ENCODE results near the gene TRDN.

Gene TRDN

GRCh38 chr6:123529843-123530242, 106.9 kb downstream of the TRDN start:
- DNase-seq (ENCODE audit: low read depth), result peak; percentile 50
- no peak for TF ChIP-seq CTCF (IDR thresholded peaks at IDR 0.05; ENCODE audit: insufficient read depth, low read depth, low read length, missing control alignments)
- no peak overlapping the region for H3K4me3 ChIP-seq (ENCODE audit: low read length)

GRCh38 chr6:123529058-123529457, 107.7 kb downstream of the TRDN start:
- DNase-seq (ENCODE audit: low read depth), result no peak
- no peak for TF ChIP-seq CTCF (IDR thresholded peaks at IDR 0.05; ENCODE audit: insufficient read depth, low read depth, low read length, missing control alignments)
- H3K4me3 ChIP-seq (ENCODE audit: low read length), result no peak overlapping the region

- no peak overlapping the region for H3K4me3 ChIP-seq (ENCODE audit: low read length)
- no peak for TF ChIP-seq CTCF (IDR thresholded peaks at IDR 0.05; ENCODE audit: insufficient read depth, low read depth, low read length, missing control alignments)
- DNase-seq (ENCODE audit: low read depth), result no peak
These were observed 109.3 kb downstream of the TRDN start for GRCh38 chr6:123527406-123527805.

GRCh38 chr6:123526128-123526527, 110.6 kb downstream of the TRDN start:
- H3K4me3 ChIP-seq (ENCODE audit: low read length), result no peak overlapping the region
- DNase-seq (ENCODE audit: low read depth), result no peak
- TF ChIP-seq CTCF (IDR thresholded peaks at IDR 0.05; ENCODE audit: insufficient read depth, low read depth, low read length, missing control alignments), result no peak

- no peak for TF ChIP-seq CTCF (IDR thresholded peaks at IDR 0.05; ENCODE audit: insufficient read depth, low read depth, low read length, missing control alignments)
- no peak overlapping the region for H3K4me3 ChIP-seq (ENCODE audit: low read length)
- DNase-seq (ENCODE audit: low read depth), result no peak
These were observed 112.0 kb downstream of the TRDN start for GRCh38 chr6:123524781-123525180.

GRCh38 chr6:123520217-123520616, 116.5 kb downstream of the TRDN start:
- TF ChIP-seq CTCF (IDR thresholded peaks at IDR 0.05; ENCODE audit: insufficient read depth, low read depth, low read length, missing control alignments), result no peak
- no peak for DNase-seq (ENCODE audit: low read depth)
- H3K4me3 ChIP-seq (ENCODE audit: low read length), result no peak overlapping the region

- DNase-seq (ENCODE audit: low read depth), result no peak
- TF ChIP-seq CTCF (IDR thresholded peaks at IDR 0.05; ENCODE audit: insufficient read depth, low read depth, low read length, missing control alignments), result no peak
These were observed 117.6 kb downstream of the TRDN start for GRCh38 chr6:123519189-123519505.

More at GRCh38 chr6:123519189-123519505, 117.6 kb downstream of the TRDN start:
- H3K4me3 ChIP-seq (ENCODE audit: low read length), result no peak overlapping the region
